A549 (cell line): ENCODE data around the gene GRIP1. TPM values are rescaled to one million over a fixed set of nuclear protein-coding genes. Genes with fewer than 3 reads are reported as not detected.

Experiments used
- ATAC-seq, 2 experiments: fragments of 200-7000 bp in 1 of 2; fragments of >200 bp in 1 of 2; cut with Nextera tagmentation in 1 of 2; cut with Tn5 transposase in 1 of 2; 3 replicates each; pipeline versions ENCODE4 v1.8.0 to v1.9.1; 2018 to 2020; ENCODE audit warnings: mild to moderate bottlenecking in 1 of 2, moderate library complexity in 1 of 2
- CTCF ChIA-PET: fragments of 300-600 bp; sonication (Branson Sonifier 250); formaldehyde crosslinking; extraction: SDS; loops from one replicate; lab custom pipeline; 2021; ENCODE audit warnings: antibody characterized with exemption, inconsistent platforms; lab: Yijun Ruan, JAX
- POLR2A ChIA-PET: fragments of 350-600 bp; formaldehyde crosslinking; extraction: SDS; loops from one replicate; lab custom pipeline; 2021; ENCODE audit warnings: antibody characterized with exemption, inconsistent platforms; lab: Yijun Ruan, JAX
- DNase-seq, 2 experiments: peaks; one replicate each; pipeline versions ENCODE4 v3.0.0 to v3.0.0-alpha.2; 2011 to 2016; ENCODE audit warnings: low read depth in 1 of 2, low spot score in 1 of 2
- FAIRE-seq: peaks from 2 replicates; lab custom pipeline; 2011; peaks lifted over from hg19 to GRCh38; lab: Jason Lieb, UNC
- H3K27ac ChIP-seq, 2 experiments: fragments of >200 bp; sonication (Bioruptor Twin); formaldehyde crosslinking; 3 replicates each; pipeline ENCODE4 v1.5.1; 2016 to 2017
- H3K4me1 ChIP-seq: fragments of >200 bp; sonication (Bioruptor Twin); formaldehyde crosslinking; 3 replicates; pipeline ENCODE4 v1.6.1; 2016
- H3K4me2 ChIP-seq: fragments of >200 bp; sonication (Bioruptor Twin); formaldehyde crosslinking; 3 replicates; pipeline ENCODE4 v1.6.1; 2016
- H3K4me3 ChIP-seq: fragments of >200 bp; sonication (Bioruptor Twin); formaldehyde crosslinking; 3 replicates; pipeline ENCODE4 v1.5.1; 2016
- H3K9me3 ChIP-seq: fragments of >200 bp; sonication (Bioruptor Twin); formaldehyde crosslinking; 3 replicates; pipeline ENCODE4 v1.6.1; 2016
- ATOH8 ChIP-seq: fragments of 250-450 bp; sonication (Bioruptor Pico); IDR thresholded peaks from 2 replicates; pipeline ENCODE4 v1.5.0; 2020; ENCODE audit warnings: low read depth, mild to moderate bottlenecking, moderate library complexity
- CBX2 ChIP-seq: fragments of 200-600 bp; sonication (generic); IDR thresholded peaks from 2 replicates; pipeline ENCODE4 v1.6.1; 2016; ENCODE audit warnings: low read depth, mild to moderate bottlenecking, borderline replicate concordance
- CHD4 ChIP-seq: fragments of 200-600 bp; sonication (generic); IDR thresholded peaks from 2 replicates; pipeline ENCODE4 v1.6.1; 2016; ENCODE audit warnings: antibody characterized with exemption, mild to moderate bottlenecking, borderline replicate concordance
- E2F6 ChIP-seq: IDR thresholded peaks from 2 replicates; pipeline ENCODE4 v1.6.1; 2012; ENCODE audit warnings: low read depth, borderline replicate concordance
- FOSB ChIP-seq: fragments of 250-450 bp; sonication (Bioruptor Pico); IDR thresholded peaks from 2 replicates; pipeline ENCODE4 v1.5.0; 2020; ENCODE audit warnings: mild to moderate bottlenecking, moderate library complexity
- FOSL2 ChIP-seq, 2 experiments: fragments of 450-650 bp in 1 of 2; fragments of >200 bp in 1 of 2; sonication (Bioruptor Twin) in 1 of 2; formaldehyde crosslinking; IDR thresholded peaks; 2 replicates each; pipeline versions ENCODE4 v1.5.0 to v1.6.1; 2016 to 2020; ENCODE audit warnings: mild to moderate bottlenecking in 1 of 2, moderate library complexity in 1 of 2
- GATA3 ChIP-seq: IDR thresholded peaks from 2 replicates; pipeline ENCODE4 v1.6.1; 2012; ENCODE audit warnings: borderline replicate concordance
- HES2 ChIP-seq: fragments of >200 bp; sonication (Bioruptor Twin); formaldehyde crosslinking; IDR thresholded peaks from 2 replicates; pipeline ENCODE4 v1.6.1; 2016
- HEYL ChIP-seq: fragments of 250-450 bp; sonication (Bioruptor Pico); IDR thresholded peaks from 2 replicates; pipeline ENCODE4 v1.8.0; 2021; ENCODE audit warnings: mild to moderate bottlenecking, moderate library complexity
- HOXA7 ChIP-seq: fragments of 250-450 bp; sonication (Bioruptor Pico); IDR thresholded peaks from 2 replicates; pipeline ENCODE4 v1.5.0; 2020; ENCODE audit warnings: mild to moderate bottlenecking, moderate library complexity
- HOXB13 ChIP-seq: fragments of 250-450 bp; sonication (Bioruptor Pico); IDR thresholded peaks from 2 replicates; pipeline ENCODE4 v1.5.0; 2020; ENCODE audit warnings: low read depth, mild to moderate bottlenecking, moderate library complexity
- HOXB5 ChIP-seq: fragments of 250-450 bp; sonication (Bioruptor Pico); IDR thresholded peaks from 2 replicates; pipeline ENCODE4 v1.5.0; 2020; ENCODE audit warnings: mild to moderate bottlenecking, moderate library complexity
- KDM5A ChIP-seq: fragments of 200-600 bp; sonication (generic); IDR thresholded peaks from 2 replicates; pipeline ENCODE4 v1.6.1; 2016; ENCODE audit warnings: antibody characterized with exemption, mild to moderate bottlenecking
- MAZ ChIP-seq: fragments of 150-350 bp; IDR thresholded peaks from 2 replicates; pipeline ENCODE4 v1.6.1; 2014; ENCODE audit warnings: antibody characterized with exemption, low read depth, low read length, borderline replicate concordance
- MYC ChIP-seq: IDR thresholded peaks from 2 replicates; pipeline ENCODE4 v1.6.1; 2012; ENCODE audit warnings: mild to moderate bottlenecking, inconsistent platforms, low read length, improper control_type of control experiment, borderline replicate concordance
- NR3C1 ChIP-seq: fragments of >200 bp; sonication (Bioruptor Twin); formaldehyde crosslinking; IDR thresholded peaks from 3 replicates; pipeline ENCODE4 v1.6.1; 2017
- PBX3 ChIP-seq: IDR thresholded peaks from 2 replicates; pipeline ENCODE4 v1.6.1; 2012
- PHF8 ChIP-seq: fragments of 200-600 bp; sonication (generic); IDR thresholded peaks from 2 replicates; pipeline ENCODE4 v1.6.1; 2016; ENCODE audit warnings: low read depth, mild to moderate bottlenecking, antibody characterized with exemption, moderate library complexity, borderline replicate concordance
- POLR2AphosphoS2 ChIP-seq: conservative IDR thresholded peaks from 2 replicates; pipeline ENCODE4 v1.6.1; 2012; ENCODE audit warnings: low read length, improper control_type of control experiment, inconsistent platforms
- RAD21 ChIP-seq, 2 experiments: fragments of >200 bp in 1 of 2; sonication (Bioruptor Twin) in 1 of 2; formaldehyde crosslinking in 1 of 2; IDR thresholded peaks in 1 of 2; conservative IDR thresholded peaks in 1 of 2; 2 replicates in 1 of 2; 3 replicates in 1 of 2; pipeline ENCODE4 v1.6.1; 2012 to 2018; ENCODE audit warnings: inconsistent platforms in 1 of 2
- REST ChIP-seq: fragments of 200-600 bp; sonication (generic); IDR thresholded peaks from 2 replicates; pipeline ENCODE4 v1.6.1; 2016; ENCODE audit warnings: antibody characterized with exemption, mild to moderate bottlenecking, moderate library complexity
- RNF2 ChIP-seq: fragments of 200-600 bp; sonication (generic); IDR thresholded peaks from 2 replicates; pipeline ENCODE4 v1.6.1; 2016; ENCODE audit warnings: low read depth, mild to moderate bottlenecking, antibody characterized with exemption, moderate library complexity, borderline replicate concordance
- TP53 ChIP-seq: fragments of 250-450 bp; sonication (Bioruptor Pico); IDR thresholded peaks from 2 replicates; pipeline ENCODE4 v1.5.0; 2021; ENCODE audit warnings: mild to moderate bottlenecking, moderate library complexity
- USF2 ChIP-seq: fragments of 450-650 bp; IDR thresholded peaks from 2 replicates; pipeline ENCODE4 v1.6.1; 2014; ENCODE audit warnings: antibody characterized with exemption
- ZFP36 ChIP-seq: fragments of 450-650 bp; IDR thresholded peaks from 2 replicates; pipeline ENCODE4 v1.6.1; 2014; ENCODE audit warnings: borderline replicate concordance; ENCODE audit not compliant: partially characterized antibody
- ZSCAN20 ChIP-seq: fragments of 250-450 bp; sonication (Bioruptor Pico); IDR thresholded peaks from 2 replicates; pipeline ENCODE4 v1.8.0; 2022; ENCODE audit warnings: mild to moderate bottlenecking, moderate library complexity
- WGBS: methylation state at CpG from one replicate; pipeline ENCODE4 v1.1.6; 2017; ENCODE audit errors: missing lambda C conversion rate; 5-methylcytosine and 5-hydroxymethylcytosine counted together
- polyA plus RNA-seq, 4 experiments: library from polyadenylated mRNA; depleted of rRNA in 3 of 4; stranded (reverse); fragments of >200 nt; fragmentation: RNase III in 1 of 4; extraction: RNeasy Plus Mini Kit Qiagen cat#74134 plus additional on column Dnase treatment in 1 of 4; gene quantifications; 2 replicates in 3 of 4; 3 replicates in 1 of 4; pipeline ENCODE4 v1.2.3, GENCODE V29; 2011 to 2017

GRIP1 gene
- polyA plus RNA-seq, 2 of the 4 experiments (the other 2 are of a cell fraction), result 4.6 to 5.8 TPM

- H3K4me1 ChIP-seq, result peaks cover 18% of the 10 kb centered on the region; the same call in 2 of the 3 replicates
- WGBS, result 30% methylated on average over 5 of the region's 5 CpGs
- ChIA-PET CTCF (no interaction called here), POLR2A (no interaction called here)
- H3K27ac ChIP-seq, result no peak overlapping the region; a peak in 1 of 6 replicates
- ATAC-seq, result no peak
- peak overlapping the region; percentile 11; the same call in 2 of the 3 replicates for H3K4me2 ChIP-seq
- TF ChIP-seq TP53 (CRISPR knock-in tag) (no peak), HES2 (no peak), RAD21 (conservative IDR thresholded peaks at IDR 0.05 in 1 of 2, IDR thresholded peaks at IDR 0.05 in 1 of 2) (no peak), HEYL (no peak), HOXA7 (CRISPR knock-in tag) (no peak), HOXB5 (CRISPR knock-in tag) (no peak), NR3C1 (no peak), RNF2 (no peak), CBX2 (no peak), KDM5A (no peak), GATA3 (no peak), REST (no peak), MAZ (no peak), HOXB13 (no peak), PHF8 (no peak)
- no peak overlapping the region for H3K4me3 ChIP-seq
- FAIRE-seq, result no peak
- no peaks in the 10 kb centered on the region for H3K9me3 ChIP-seq
- DNase-seq, result no peak
These were observed 49.6 kb downstream of the GRIP1 start for GRCh38 chr12:66629138-66629870.

- Histone ChIP-seq H3K4me1 (peaks cover 10% of the 10 kb centered on the region; the same call in 2 of the 3 replicates), H3K27ac (peak overlapping the region in 1 of 2 experiments; percentile 18; a peak in 1 of 6 replicates), H3K4me3 (no peak overlapping the region), H3K9me3 (no peaks in the 10 kb centered on the region), H3K4me2 (no peak overlapping the region)
- 34% methylated on average over 2 of the region's 2 CpGs for WGBS
- POLR2A ChIA-PET, result no interaction called here
- FAIRE-seq, result no peak
- CTCF ChIA-PET, result interaction anchor here (1.0 kb wide), 1 partner anchor 66 kb away, joined by 5 read pairs; no protein-coding TSS in a partner anchor
- no peak for DNase-seq
- TF ChIP-seq MYC (no peak), PBX3 (no peak), USF2 (no peak), ZSCAN20 (CRISPR knock-in tag) (no peak), ATOH8 (CRISPR knock-in tag) (no peak), RNF2 (no peak), TP53 (CRISPR knock-in tag) (no peak), POLR2AphosphoS2 (no peak), HOXA7 (CRISPR knock-in tag) (no peak), KDM5A (no peak), E2F6 (no peak), ZFP36 (no peak), HOXB5 (CRISPR knock-in tag) (no peak), FOSB (CRISPR knock-in tag) (no peak), CHD4 (no peak), FOSL2 (IDR thresholded peaks at IDR 0.05) (no peak), FOSL2 (CRISPR knock-in tag; IDR thresholded peaks at IDR 0.05) (no peak)
- ATAC-seq, result no peak
These were observed 50.9 kb downstream of the GRIP1 start for GRCh38 chr12:66627988-66628317.
